HG02981 (cell line): ENCODE results near the gene ARVCF.
"Not testable (repeated sequence)": the region's sequence is repeated elsewhere in the genome, so short reads cannot be mapped to it uniquely, and the experiment has no call there.

Experiments
- ATAC-seq: cut with Tn5 transposase; IDR thresholded peaks from one replicate; pipeline ENCODE4 v1.9.1; 2021; ENCODE audit warnings: mild to moderate bottlenecking, moderate library complexity; ENCODE audit not compliant: unreplicated experiment

The ARVCF gene

DNA sequence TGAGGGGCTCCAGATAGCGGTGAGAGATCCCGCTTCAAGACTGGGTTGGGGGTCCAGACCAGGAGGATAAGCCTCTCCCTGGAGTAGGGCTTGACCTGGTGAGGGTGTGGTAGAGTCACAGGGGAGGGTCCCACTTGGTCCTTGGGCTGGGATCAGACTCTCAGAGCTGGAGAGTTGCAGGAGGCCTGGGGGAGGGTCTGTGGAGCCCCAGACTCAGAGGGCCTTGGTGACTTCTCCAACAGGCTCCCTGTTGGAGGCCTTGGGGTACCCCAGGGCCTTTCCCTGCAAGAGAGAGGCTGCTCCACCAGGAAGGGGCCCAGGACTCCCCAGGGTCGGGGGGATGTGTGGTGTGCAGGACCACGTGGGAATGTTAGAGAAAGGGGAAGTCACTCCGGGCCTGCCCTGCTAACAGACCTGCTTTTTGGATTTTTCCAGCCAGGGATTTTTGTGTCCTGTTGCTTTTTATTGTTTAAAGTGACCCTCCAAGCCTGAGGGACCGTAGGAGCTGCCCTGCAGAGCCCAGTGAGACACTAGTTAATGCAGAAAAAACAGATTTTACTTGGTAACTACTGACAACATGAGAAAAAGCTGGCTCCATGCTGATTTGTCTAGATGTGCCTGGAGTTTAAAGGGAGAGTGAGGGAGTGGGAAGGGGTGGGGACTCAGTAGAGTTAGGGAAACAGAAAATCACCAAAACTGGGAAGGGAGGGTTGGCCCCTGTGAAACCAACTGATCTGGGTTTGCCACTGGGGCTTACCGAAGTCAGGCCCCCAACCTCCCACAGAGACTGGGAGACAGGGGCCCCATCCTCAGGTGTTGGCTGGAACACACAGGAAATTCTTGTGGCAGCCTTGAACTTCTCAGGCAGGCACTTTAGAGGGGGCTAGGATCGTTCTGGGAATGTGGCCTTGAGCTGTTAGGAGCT is 74.2 kb downstream of the ARVCF start:
- no peak for ATAC-seq

DNA sequence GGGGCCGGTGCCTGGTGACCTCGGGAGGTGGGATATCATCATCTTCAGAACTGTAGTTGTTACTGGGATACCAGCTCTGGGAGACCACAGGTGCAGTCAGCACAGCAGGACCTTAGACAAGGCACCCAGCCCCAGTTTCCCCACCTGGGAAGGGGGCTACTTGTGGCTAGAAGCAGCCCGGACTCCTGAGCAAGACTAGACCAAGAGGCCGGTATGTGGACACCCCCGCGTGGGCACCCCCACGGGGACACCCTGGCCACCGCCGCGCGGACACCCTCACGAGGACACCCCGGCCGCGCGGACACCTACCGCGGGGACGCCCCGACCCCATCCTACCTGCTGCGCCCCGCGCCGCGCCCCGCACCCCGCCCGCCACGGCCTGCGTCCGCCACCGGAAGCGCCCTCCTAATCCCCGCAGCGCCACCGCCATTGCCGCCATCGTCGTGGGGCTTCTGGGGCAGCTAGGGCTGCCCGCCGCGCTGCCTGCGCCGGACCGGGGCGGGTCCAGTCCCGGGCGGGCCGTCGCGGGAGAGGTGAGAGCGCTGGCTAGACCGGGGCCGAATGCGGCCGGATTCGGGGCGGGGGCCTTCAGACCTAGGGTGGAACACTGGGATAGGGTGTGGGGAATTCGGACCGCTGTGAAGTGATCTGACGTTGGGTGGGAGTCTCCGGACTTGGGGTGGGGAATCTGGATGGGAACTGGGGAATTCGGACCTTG is 75.1 kb downstream of the ARVCF start, which contains the start of the genes COMT and TXNRD2:
Gene COMT, plus strand, starts transcription at position 408 of the 718 bp plus-strand sequence. CDS start 20,755 bp downstream, outside the sequence.
Gene TXNRD2, minus strand, starts transcription at position 454 of the 718 bp plus-strand sequence. Its CDS starts 15 bp downstream, at position 439.
- peak; percentile 68 for ATAC-seq

DNA sequence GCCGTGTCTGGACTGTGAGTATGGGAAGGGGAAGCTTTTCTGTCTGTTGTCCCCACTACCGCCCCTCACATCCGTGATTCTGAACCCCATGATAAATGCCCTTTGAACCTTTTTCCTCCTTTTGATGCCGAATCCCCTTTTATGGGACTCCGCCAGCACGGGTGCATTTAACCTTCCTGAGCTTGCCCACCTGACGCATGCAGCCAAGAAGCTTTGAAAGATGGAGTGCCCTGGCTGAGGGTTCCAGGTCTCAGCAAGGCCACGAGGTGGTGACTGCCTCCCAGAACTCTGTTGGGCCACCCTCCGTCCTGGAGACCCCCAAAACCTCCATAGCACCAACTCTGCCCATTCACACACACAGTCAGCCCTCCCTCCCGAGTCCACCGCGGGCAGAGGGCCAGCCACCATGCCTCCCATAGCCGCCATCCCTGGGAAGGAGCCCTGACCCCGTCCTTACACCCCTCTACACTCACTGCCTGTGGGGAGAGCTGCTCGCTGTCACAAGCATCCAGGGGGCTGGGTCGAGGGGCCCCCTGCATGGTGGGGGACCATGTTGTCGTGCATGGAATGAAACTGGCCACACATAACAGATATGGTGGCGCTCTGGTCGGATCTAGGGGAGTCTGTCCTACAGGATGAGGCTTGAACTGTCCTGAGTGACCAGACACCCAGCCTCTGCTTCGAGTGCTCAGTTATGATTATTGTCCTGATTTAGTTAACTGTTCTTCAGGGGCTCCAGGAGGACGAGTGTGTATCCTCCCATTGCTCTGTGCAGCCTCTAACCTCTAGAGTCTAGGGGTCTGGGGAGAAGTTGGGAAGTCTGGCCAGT is 75.9 kb downstream of the ARVCF start:
- no peak for ATAC-seq

DNA sequence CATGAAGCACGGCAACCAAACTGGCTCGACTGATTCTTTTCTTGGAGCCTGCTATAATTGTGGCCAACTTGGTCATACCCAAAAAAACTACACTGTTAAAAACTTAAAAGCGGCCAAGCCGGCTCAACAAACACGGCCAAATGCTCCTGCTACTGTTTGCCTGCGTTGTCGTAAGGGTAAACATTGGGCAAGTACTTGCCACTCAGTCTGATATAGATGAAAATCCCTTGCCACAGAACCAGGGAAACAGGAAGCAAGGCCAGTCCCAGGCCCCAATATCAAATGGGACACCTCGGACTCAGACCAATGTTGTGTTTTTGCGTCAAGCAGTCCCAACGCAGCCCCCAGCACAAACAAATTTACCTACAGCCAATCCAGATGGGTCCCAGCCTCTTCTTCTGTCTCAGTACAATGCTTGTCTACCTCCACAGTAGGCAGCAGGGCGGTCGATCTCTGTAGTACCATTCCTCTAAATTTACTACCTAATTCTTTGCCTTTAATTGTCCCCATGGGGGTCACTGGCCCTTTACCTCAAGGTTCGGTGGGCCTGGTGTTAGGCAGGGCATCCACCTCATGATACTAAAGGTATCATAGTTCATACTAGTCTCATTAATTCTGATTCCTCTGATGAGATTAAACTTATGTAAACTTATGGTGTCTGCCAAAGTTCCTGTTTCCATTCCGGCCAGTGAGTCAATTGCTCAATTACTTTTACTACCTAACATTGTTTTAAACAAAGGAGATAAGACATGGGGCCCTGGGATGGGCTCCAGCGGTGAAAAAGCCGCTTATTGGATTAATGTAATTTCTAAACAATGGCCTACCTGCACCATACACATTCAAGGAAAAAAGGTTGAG is 78.8 kb downstream of the ARVCF start:
- no peak for ATAC-seq

DNA sequence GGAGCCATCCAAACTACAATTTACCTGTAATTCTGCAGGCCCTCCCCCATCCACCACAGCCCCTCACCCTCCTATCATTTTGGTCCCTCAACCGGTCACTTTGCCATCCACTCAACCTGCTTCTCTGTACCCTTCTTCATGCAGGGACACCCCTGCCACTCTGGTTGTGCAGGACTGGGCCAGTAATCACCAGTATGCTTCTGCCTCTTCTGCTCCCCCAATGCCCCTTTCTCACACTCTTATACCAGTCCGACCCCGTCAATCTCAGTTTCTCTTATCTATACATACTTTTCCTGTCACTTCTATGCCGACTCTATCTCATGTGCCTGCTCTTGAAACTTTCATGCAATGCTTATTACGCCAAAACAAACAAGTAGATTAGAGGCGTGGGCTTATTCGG is 80.1 kb downstream of the ARVCF start:
- ATAC-seq: no peak

- not testable (repeated sequence) for ATAC-seq
Observed at GRCh38 chr22:19935123-19935718, 81.4 kb downstream of the ARVCF start.

DNA sequence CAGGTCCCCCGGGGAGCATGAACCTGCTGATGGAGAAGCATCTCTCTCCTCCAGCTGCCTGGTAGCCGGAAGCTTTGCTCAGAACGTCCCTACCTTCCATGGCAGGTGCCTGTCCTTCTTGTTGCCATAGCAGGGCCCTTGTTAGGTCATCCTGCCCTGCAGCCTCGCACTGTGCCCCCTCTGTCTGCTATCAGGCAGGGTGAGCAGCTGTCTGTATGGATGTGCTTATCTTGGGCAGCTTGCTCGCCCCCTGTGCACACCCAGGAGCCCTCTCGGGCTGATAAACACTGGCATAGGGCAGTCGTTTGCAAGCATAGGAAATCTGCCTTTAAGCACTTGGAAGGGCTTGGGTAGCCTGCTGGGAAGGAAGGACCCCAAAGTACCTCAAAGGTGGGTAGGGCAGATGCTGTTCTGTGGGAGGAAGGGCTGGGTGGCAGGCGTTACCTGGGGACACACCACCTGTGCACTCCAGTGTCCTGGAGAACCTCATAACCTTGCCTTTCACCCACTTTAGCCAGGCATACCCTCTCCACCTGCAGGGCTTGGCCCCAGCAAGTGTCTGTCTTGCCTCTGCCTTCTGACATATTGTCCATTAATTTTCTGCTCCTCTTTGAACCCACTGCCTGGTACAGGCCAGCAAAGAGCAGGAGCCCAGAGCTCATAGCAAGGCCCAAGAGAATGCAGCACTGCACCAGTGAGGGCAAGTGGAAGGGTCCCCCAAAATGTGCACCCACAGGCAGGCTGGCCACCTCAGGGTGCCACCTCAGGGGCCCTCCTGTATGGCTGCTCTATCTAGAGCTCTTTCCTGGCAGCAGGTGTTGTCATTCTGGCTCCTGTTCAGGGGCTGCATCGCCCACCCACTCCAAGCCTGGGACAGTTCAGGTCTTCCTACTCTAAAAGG is 83.0 kb downstream of the ARVCF start:
- no peak for ATAC-seq

- ATAC-seq: no peak
Observed at GRCh38 chr22:19932367-19933206, 84.0 kb downstream of the ARVCF start.

- no peak for ATAC-seq
Observed at GRCh38 chr22:19931514-19931913, 85.1 kb downstream of the ARVCF start.

DNA sequence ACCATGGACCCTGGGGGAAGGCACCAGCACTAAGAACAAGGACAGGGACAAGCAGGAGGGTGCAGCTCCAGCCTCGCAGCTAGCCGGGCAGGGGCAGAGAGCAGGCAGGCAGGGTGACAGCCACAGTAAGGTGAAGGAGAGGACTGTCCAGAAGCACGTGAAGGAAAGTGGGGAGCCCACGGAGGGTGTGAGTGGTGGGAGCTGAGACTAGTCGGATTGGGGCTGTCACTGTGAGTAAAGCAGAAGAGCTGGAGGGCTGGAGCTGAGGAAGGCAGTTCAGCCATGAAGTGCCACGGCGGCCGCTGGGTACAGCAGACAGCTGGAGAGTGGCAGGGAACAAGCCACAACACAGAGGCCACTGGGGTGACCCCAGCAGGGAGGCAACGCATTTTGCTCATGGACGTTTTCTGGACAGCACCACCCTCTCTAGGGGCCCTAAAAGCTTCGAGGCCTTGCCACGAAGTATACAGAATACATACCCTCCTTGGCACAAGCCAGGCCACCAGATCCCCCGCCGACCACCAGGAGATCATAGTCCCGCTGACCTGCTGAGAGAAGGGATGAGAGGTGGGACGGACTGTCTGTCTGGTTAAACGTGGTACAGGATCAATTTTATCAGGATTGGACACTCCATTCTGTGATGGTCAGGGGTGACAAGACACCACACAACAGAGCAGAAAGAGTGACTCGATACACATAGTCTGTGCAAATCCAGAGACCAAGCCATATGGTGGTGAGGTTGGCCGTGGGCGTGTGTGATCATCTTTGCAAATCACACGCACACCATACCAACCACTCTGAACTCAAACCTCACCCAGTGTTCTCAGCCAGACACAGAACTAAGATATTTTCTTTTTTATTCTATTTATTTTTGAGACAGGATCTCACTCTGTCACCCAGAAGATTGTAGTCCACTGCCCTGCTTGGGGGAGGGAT is 85.8 kb downstream of the ARVCF start:
- ATAC-seq: no peak

DNA sequence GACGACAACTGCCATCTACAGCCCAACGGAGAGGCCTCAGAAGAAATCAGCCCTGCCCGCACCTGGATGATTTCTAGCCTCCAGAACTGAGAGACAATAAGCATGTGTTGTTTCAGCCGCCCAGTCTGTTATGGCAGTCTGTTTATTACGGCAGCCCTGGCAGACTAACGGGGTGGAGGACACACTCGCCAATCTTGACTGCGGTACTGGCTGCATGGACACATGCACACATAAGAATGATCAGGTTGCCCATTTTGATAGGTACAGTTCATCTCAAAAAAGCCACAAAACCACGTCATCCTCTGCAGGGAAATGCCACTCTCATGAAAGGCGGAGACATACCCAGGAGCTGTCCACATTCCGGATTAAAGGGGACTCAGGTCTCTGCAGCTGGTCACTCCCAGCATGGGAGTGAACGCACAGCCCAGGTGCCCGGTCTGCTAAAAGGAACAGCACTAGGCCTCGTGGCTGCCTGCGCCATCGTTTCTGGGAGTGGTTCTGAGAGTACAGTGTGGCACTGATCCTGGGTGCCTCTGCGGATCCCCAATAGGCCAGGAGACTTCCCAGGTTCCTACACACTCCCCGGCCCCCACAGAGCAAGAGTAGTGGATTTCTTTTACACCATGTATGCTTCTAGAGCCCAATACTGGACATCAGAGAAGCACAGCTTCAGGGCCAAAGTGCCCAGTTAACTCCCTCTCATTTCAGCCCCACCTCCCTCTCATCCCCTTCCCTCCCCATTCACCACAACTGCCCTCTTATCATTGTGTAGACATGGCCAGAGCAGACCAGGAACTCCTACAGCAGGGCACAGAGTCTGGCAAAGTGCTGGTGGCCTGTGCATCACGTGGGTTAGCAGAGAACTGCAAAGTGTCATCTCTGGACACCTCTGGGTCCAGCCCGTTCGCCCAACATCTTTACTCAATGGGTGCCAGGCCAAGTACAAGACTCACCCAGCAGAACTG is 86.8 kb downstream of the ARVCF start:
- ATAC-seq: no peak

GRCh38 chr22:19928207-19928606 is 88.4 kb downstream of the ARVCF start:
- ATAC-seq: no peak

DNA sequence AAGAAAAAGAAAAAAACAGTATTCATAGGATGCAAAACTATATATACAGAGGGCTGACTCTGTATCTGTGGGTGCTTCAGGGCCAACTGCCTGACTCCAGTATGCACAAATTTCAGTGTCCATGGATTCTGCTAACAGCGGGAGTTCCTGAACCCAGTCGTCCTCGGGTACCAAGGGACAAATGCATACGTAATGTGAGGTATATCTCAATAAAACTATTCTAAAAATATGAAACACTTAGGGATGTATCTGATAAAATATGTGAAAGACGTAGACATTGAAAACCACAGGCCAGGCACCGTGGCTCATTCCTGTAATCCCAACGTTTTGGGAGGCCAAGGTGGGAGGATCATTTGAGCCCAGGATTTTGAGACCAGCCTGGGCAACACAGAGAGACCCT is 88.9 kb downstream of the ARVCF start:
- no peak for ATAC-seq

- ATAC-seq: not testable (repeated sequence)
Observed at GRCh38 chr22:19926028-19926427, 90.6 kb downstream of the ARVCF start.

- ATAC-seq: no peak
Observed at GRCh38 chr22:19923914-19924513, 92.6 kb downstream of the ARVCF start.
